ENCODE results near the gene TSGA10. TPM values are rescaled to one million over a fixed set of nuclear protein-coding genes. Genes with fewer than 3 reads are reported as not detected.

TSGA10 gene
- total RNA-seq, 2 experiments from 2014 or later = 10.6 to 11.0 TPM

DNA sequence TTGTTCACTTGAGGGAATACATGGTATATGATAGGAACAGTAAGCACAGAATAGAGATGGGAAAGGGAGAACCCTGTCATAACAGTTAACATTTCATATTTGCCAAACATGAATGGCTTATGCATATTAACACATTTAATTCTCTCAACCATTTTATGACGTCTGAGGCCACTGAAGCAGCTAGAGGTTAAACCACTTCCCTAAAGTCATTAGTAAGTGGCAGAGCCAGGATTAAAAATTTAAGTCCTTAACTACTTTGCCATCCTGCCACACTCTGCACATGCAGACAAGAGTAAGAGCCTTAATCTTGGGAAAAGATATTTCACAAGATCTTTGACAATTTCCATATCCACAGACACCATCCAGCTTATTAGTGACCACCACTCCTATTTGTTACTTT lies 2.1 kb upstream of the TSGA10 start:
- H3K4me3 ChIP-seq (ENCODE audit: low read length) = no peak overlapping the region
- TF ChIP-seq, protein P1, sequence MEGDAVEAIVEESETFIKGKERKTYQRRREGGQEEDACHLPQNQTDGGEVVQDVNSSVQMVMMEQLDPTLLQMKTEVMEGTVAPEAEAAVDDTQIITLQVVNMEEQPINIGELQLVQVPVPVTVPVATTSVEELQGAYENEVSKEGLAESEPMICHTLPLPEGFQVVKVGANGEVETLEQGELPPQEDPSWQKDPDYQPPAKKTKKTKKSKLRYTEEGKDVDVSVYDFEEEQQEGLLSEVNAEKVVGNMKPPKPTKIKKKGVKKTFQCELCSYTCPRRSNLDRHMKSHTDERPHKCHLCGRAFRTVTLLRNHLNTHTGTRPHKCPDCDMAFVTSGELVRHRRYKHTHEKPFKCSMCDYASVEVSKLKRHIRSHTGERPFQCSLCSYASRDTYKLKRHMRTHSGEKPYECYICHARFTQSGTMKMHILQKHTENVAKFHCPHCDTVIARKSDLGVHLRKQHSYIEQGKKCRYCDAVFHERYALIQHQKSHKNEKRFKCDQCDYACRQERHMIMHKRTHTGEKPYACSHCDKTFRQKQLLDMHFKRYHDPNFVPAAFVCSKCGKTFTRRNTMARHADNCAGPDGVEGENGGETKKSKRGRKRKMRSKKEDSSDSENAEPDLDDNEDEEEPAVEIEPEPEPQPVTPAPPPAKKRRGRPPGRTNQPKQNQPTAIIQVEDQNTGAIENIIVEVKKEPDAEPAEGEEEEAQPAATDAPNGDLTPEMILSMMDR (IDR thresholded peaks at IDR 0.05) = no peak
- Mint-ChIP-seq H3K27ac (no peak overlapping the region), H3K4me1 (ENCODE audit: low read depth) (peaks cover 43% of the 10 kb centered on the region), H3K27me3 (no peaks in the 10 kb centered on the region), H3K36me3 (ENCODE audit: low read depth) (peaks cover 64% of the 10 kb centered on the region), H3K9me3 (no peaks in the 10 kb centered on the region), H3K4me3 (peak overlapping the region; percentile 70)
- ChIA-PET POLR2A (interaction anchor here (1.6 to 7.2 kb wide), 2 partner anchors 15 to 23 kb away, joined by 6 to 142 read pairs; partner anchors contain the start of gene C2orf15), CTCF (interaction anchor here (1.0 kb wide), 1 partner anchor 11 kb away, joined by 3 read pairs; no protein-coding TSS in a partner anchor)
- no peak overlapping the region for H3K27ac ChIP-seq (ENCODE audit: low read depth in 1 of 2, low read length in 2 of 2)
- DNase-seq (no peak), ATAC-seq (ENCODE audit: poor library complexity) (no peak)
- H3K36me3 ChIP-seq (ENCODE audit: insufficient read depth, low read length) = peaks cover 21% of the 10 kb centered on the region
- no peaks in the 10 kb centered on the region for H3K27me3 ChIP-seq (ENCODE audit: control insufficient read depth in 1 of 2, insufficient read depth in 2 of 2, low read length in 2 of 2)
- H3K4me1 ChIP-seq (ENCODE audit: insufficient read depth, low read length) = peaks cover 21% of the 10 kb centered on the region
- no peaks in the 10 kb centered on the region for H3K9me3 ChIP-seq (ENCODE audit: control insufficient read depth in 1 of 2, insufficient read depth in 1 of 2, low read length in 2 of 2)
- intact Hi-C loops (cut with DNase I, micrococcal nuclease) = loop anchor here (5.0 to 10.0 kb wide), 5 partner anchors 322 to 1162 kb away; partner anchors contain the start of genes COA5 (in 1 of the 2), REV1 (in 1 of the 2), TMEM131 (in 1 of the 2) and UNC50 (in 1 of the 2)

DNA sequence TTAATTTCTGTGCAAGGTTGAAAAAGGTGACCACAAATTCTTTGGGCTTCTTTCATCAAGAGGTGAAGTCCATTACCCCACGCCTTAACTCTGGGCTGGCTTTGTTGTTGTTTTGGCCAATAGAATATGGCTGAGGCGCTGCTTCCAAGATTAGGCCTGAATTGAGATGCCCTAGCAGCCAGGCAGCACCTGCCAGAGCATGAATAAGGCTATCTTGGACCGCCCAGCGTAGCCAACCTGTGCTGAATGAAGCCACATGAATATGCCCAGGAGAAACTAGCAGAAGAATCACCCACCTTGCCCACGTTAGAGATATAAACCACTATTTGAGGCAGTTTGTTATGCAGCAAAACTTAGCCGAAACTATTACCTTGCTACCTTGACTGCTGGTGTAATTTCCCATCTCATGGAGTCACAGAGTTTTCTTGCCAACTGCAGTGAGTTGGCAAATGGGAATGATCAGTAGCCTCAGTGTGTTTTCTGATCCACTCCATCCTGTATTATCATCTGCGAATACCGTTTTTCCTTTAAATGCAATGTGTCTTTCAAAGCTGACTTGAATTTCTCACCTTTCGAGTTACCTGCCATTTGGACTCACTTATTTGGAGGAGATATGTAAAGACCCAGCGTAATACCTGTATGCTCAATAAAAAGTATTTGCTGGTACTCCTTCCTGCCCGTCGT lies 679 bp downstream of the TSGA10 start:
- H3K36me3 Mint-ChIP-seq (ENCODE audit: low read depth) = peaks cover 45% of the 10 kb centered on the region
- ChIA-PET POLR2A (interaction anchor here (0.6 to 7.2 kb wide), 15 partner anchors 8 to 545 kb away, joined by 3 to 142 read pairs (median 5); partner anchors contain the start of genes C2orf15, EIF5B, MITD1 and MRPL30), CTCF (interaction anchor here (1.4 to 2.2 kb wide), 4 partner anchors 12 to 182 kb away, joined by 5 to 13 read pairs (median 8); partner anchors contain the start of genes C2orf15, EIF5B and TXNDC9)
- H3K27me3 Mint-ChIP-seq = no peaks in the 10 kb centered on the region
- Histone ChIP-seq H3K9me3 (ENCODE audit: control insufficient read depth in 1 of 2, insufficient read depth in 1 of 2, low read length in 2 of 2) (no peaks in the 10 kb centered on the region), H3K4me3 (ENCODE audit: low read length) (peak overlapping the region; percentile 69), H3K4me1 (ENCODE audit: insufficient read depth, low read length) (peaks cover 21% of the 10 kb centered on the region), H3K36me3 (ENCODE audit: insufficient read depth, low read length) (peaks cover 10% of the 10 kb centered on the region), H3K27me3 (ENCODE audit: control insufficient read depth in 1 of 2, insufficient read depth in 2 of 2, low read length in 2 of 2) (no peaks in the 10 kb centered on the region), H3K27ac (ENCODE audit: low read depth in 1 of 2, low read length in 2 of 2) (peak overlapping the region; percentile 93 to 95)
- DNase-seq = peak in 1 of 14 experiments; percentile 24
- no peak overlapping the region for H3K4me3 Mint-ChIP-seq
- H3K9me3 Mint-ChIP-seq = no peaks in the 10 kb centered on the region
- no peak overlapping the region for H3K27ac Mint-ChIP-seq
- intact Hi-C loops (cut with DNase I, micrococcal nuclease) = loop anchor here (1.0 to 10.0 kb wide), 7 partner anchors 13 to 1159 kb away; partner anchors contain the start of genes C2orf15 (in 2 of the 2), COA5 (in 1 of the 2), MITD1 (in 1 of the 2) and MRPL30 (in 1 of the 2)
- TF ChIP-seq, protein P1 (IDR thresholded peaks at IDR 0.05) = no peak
- no peak for ATAC-seq (ENCODE audit: poor library complexity)
- H3K4me1 Mint-ChIP-seq (ENCODE audit: low read depth) = peaks cover 35% of the 10 kb centered on the region

DNA sequence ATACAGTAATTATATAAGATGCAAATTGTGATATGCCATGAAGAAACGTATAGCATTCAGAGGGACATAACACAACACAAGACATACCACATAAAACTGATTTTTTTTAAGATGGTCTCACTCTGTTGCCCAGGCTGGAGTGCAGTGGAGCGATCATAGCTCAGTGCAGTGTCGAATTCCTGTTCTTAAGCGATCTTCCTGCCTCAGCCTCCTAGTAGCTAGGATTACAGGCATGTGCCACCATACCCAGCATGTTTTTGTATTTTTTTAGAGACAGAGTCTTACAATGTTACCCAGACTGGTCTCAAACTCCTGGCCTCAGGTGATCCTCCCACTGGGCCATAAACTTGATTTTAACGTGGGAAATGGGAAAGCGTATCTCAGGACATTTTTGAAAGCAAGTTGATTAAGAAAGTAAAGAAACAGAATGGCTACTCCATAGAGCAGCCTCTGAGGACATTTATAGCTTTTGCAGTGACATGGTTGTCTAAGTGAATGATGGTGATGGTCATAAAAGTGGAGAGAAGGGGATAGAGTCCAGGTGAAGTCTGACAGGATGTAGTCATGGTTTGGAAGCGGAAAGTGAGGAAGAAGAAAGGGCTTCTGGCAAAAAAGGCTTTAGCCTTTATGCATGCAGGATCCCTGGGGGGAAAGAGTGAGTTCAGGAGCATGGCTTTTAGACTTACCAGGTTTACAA lies 2.4 kb downstream of the TSGA10 start:
- H3K27me3 ChIP-seq (ENCODE audit: control insufficient read depth in 1 of 2, insufficient read depth in 2 of 2, low read length in 2 of 2) = no peaks in the 10 kb centered on the region
- H3K9me3 Mint-ChIP-seq = no peaks in the 10 kb centered on the region
- ChIA-PET POLR2A (interaction anchor here (7.2 kb wide), 1 partner anchor 10 kb away, joined by 142 read pairs; the partner anchor contains the start of gene C2orf15), CTCF (no interaction called here)
- no peak overlapping the region for H3K27ac Mint-ChIP-seq
- no peaks in the 10 kb centered on the region for H3K27me3 Mint-ChIP-seq
- H3K36me3 Mint-ChIP-seq (ENCODE audit: low read depth) = peaks cover 32% of the 10 kb centered on the region
- H3K4me3 ChIP-seq (ENCODE audit: low read length) = no peak overlapping the region
- TF ChIP-seq, protein P1 (IDR thresholded peaks at IDR 0.05) = no peak
- no peak overlapping the region for H3K27ac ChIP-seq (ENCODE audit: low read depth in 1 of 2, low read length in 2 of 2)
- intact Hi-C loops (cut with DNase I, micrococcal nuclease) = loop anchor here (5.0 to 10.0 kb wide), 5 partner anchors 318 to 1158 kb away; partner anchors contain the start of genes COA5 (in 1 of the 2), REV1 (in 1 of the 2), TMEM131 (in 1 of the 2) and UNC50 (in 1 of the 2)
- peaks cover 21% of the 10 kb centered on the region for H3K4me1 ChIP-seq (ENCODE audit: insufficient read depth, low read length)
- H3K4me3 Mint-ChIP-seq = no peak overlapping the region
- no peak for DNase-seq
- no peak for ATAC-seq (ENCODE audit: poor library complexity)
- H3K4me1 Mint-ChIP-seq (ENCODE audit: low read depth) = peaks cover 24% of the 10 kb centered on the region
- H3K9me3 ChIP-seq (ENCODE audit: control insufficient read depth in 1 of 2, insufficient read depth in 1 of 2, low read length in 2 of 2) = no peaks in the 10 kb centered on the region
- peaks cover 11% of the 10 kb centered on the region for H3K36me3 ChIP-seq (ENCODE audit: insufficient read depth, low read length)
